ENCODE results near the gene TMEM176B. TPM values are rescaled to one million over a fixed set of nuclear protein-coding genes. Genes with fewer than 3 reads are reported as not detected.

Gene TMEM176B
- total RNA-seq, 4 donors from 2014 or later, result 30.4 to 369 (median 224) TPM

DNA sequence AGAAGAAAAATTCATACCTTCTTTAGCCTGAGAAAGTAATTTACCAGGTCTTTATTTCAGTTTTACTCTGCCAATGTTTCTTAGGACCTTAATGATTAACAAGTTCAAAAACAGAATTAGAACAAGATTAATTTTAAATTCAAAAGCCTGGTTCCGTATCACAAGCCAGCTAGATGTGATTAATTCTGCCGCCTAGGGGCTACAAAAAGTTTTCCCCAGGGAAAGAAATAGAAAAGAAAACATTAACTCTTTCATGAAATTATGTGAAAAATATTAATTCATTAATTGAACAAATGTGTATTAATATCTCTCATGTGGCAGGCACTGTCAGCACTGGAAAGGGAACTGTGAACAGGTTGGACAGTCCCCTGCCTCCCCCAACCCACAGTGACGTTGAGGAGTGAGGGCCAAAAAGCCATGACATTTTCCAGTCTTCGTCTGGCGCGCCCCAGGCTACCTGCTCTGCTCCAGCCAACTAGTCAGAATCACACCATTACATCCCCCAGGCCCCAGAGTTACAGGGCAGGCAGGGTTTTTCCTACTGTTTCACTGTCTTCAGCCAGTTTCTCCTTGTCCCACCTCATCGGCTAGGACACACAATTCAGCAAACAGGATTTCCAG, 20.5 kb upstream of the TMEM176B start:
- Histone ChIP-seq H3K4me3 (no peak overlapping the region), H3K9me3 (peaks cover 0 to 8% of the 10 kb centered on the region in 2 donors), H3K27me3 (no peaks in the 10 kb centered on the region), H3K36me3 (no peaks in the 10 kb centered on the region), H3K4me1 (peaks cover 0 to 6% (median 4%) of the 10 kb centered on the region in 4 donors), H3K27ac (peak overlapping the region in 1 of 4 donors; percentile 27)
- intact Hi-C loops (cut with DNase I; ENCODE audit: low total_unique reads) (no loop called here), in situ Hi-C loops (cut with MboI; ENCODE audit: low pct_ligation_motif_present in 1 of 4, low pct_unique_long_range_greater_than_20kb in 1 of 4, low sequenced_read_pairs in 3 of 4) (no loop called here)
- 66 to 80% methylated on average over 3 to 7 of the region's 7 CpGs for WGBS, 2 donors (ENCODE audit: low coverage in 1 of 2)
- no peak for DNase-seq
- TF ChIP-seq POLR2A (IDR thresholded peaks at IDR 0.05), result no peak
- no peak for TF ChIP-seq EP300 (IDR thresholded peaks at IDR 0.05; ENCODE audit: low read depth)
- TF ChIP-seq CTCF (IDR thresholded peaks at IDR 0.05), result no peak
- no peak for TF ChIP-seq POLR2AphosphoS5 (IDR thresholded peaks at IDR 0.05)

DNA sequence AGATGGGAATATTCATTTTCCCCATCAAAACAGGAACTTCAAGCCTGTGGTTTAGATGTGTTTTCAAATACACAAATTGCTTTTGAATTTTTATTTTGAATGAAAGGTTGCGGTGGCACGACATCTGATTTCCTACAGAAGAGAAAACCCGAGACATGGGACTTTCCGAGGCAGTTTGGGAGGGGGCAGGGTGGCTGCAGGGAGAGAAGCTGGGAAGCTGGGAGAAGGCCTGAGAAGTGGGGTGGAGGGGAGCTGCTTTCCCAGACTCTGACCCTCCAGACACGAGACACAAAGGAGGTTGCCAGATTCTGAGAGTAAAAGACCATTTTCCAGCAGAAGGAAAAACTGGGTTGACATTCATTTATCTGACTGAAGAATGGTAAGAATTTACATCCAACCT, 20.0 kb upstream of the TMEM176B start:
- H3K9me3 ChIP-seq, result peaks cover 0 to 8% of the 10 kb centered on the region in 2 donors
- in situ Hi-C loops (cut with MboI; ENCODE audit: low pct_ligation_motif_present in 1 of 4, low pct_unique_long_range_greater_than_20kb in 1 of 4, low sequenced_read_pairs in 3 of 4), result no loop called here
- no peaks in the 10 kb centered on the region for H3K27me3 ChIP-seq
- TF ChIP-seq POLR2A (IDR thresholded peaks at IDR 0.05), result no peak
- TF ChIP-seq CTCF (IDR thresholded peaks at IDR 0.05), result no peak
- no peak for TF ChIP-seq EP300 (IDR thresholded peaks at IDR 0.05; ENCODE audit: low read depth)
- no peak for TF ChIP-seq POLR2AphosphoS5 (IDR thresholded peaks at IDR 0.05)
- H3K4me3 ChIP-seq, result no peak overlapping the region
- no peak for DNase-seq
- peaks cover 0 to under 1% (median 0%) of the 10 kb centered on the region in 4 donors for H3K4me1 ChIP-seq
- H3K27ac ChIP-seq, result peak overlapping the region in 1 of 4 donors; percentile 27
- intact Hi-C loops (cut with DNase I; ENCODE audit: low total_unique reads), result no loop called here
- WGBS, 2 donors (ENCODE audit: low coverage in 1 of 2), result 62 to 75% methylated on average over 3 to 5 of the region's 5 CpGs
- no peaks in the 10 kb centered on the region for H3K36me3 ChIP-seq

DNA sequence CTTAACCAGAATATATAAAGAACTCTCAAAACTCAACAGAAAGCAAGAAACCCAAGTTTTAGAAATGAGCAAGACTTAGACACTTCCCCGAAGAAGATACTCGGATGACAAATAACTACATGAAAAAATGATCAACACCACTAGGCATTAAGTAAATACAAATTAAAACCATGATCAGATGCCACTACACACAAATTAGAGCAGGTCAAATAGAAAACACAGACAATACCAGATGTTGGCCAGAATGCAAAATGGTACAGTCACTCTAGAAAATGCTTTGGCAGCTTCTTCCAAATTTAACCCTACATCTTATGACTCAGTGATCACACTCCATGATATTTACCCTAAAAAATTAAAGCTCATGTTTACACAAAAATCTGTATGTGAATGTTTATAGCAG, 18.8 kb upstream of the TMEM176B start:
- no peak overlapping the region for H3K27ac ChIP-seq
- 63 to 82% methylated on average over 2 of the region's 2 CpGs for WGBS, 2 donors (ENCODE audit: low coverage in 1 of 2)
- intact Hi-C loops (cut with DNase I; ENCODE audit: low total_unique reads), result no loop called here
- DNase-seq, result no peak
- H3K27me3 ChIP-seq, result no peaks in the 10 kb centered on the region
- in situ Hi-C loops (cut with MboI; ENCODE audit: low pct_ligation_motif_present in 1 of 4, low pct_unique_long_range_greater_than_20kb in 1 of 4, low sequenced_read_pairs in 3 of 4), result no loop called here
- no peaks in the 10 kb centered on the region for H3K4me1 ChIP-seq
- H3K4me3 ChIP-seq, result no peak overlapping the region
- TF ChIP-seq POLR2A (IDR thresholded peaks at IDR 0.05) (no peak), CTCF (IDR thresholded peaks at IDR 0.05) (no peak), POLR2AphosphoS5 (IDR thresholded peaks at IDR 0.05) (no peak), EP300 (IDR thresholded peaks at IDR 0.05; ENCODE audit: low read depth) (no peak)
- H3K9me3 ChIP-seq, result peaks cover 0 to 8% of the 10 kb centered on the region in 2 donors
- H3K36me3 ChIP-seq, result no peaks in the 10 kb centered on the region

- intact Hi-C loops (cut with DNase I; ENCODE audit: low total_unique reads), result no loop called here
Measured at GRCh38 chr7:150814328-150815001, 14.3 kb upstream of the TMEM176B start.

More at GRCh38 chr7:150814328-150815001, 14.3 kb upstream of the TMEM176B start:
- in situ Hi-C loops (cut with MboI; ENCODE audit: low pct_ligation_motif_present in 1 of 4, low pct_unique_long_range_greater_than_20kb in 1 of 4, low sequenced_read_pairs in 3 of 4), result no loop called here
- WGBS, 2 donors (ENCODE audit: low coverage in 1 of 2), result 59 to 63% methylated on average over 2 to 7 of the region's 7 CpGs
- Histone ChIP-seq H3K9me3 (peaks cover 0 to 13% of the 10 kb centered on the region in 2 donors), H3K27me3 (no peaks in the 10 kb centered on the region), H3K4me3 (no peak overlapping the region), H3K4me1 (no peaks in the 10 kb centered on the region), H3K27ac (no peak overlapping the region), H3K36me3 (no peaks in the 10 kb centered on the region)
- TF ChIP-seq CTCF (IDR thresholded peaks at IDR 0.05) (no peak), POLR2AphosphoS5 (IDR thresholded peaks at IDR 0.05) (no peak), POLR2A (IDR thresholded peaks at IDR 0.05) (no peak), EP300 (IDR thresholded peaks at IDR 0.05; ENCODE audit: low read depth) (no peak)
- DNase-seq, result no peak

All from transverse colon (tissue), 4 donors.